ENCODE measurements around the gene NFYC.

DNA sequence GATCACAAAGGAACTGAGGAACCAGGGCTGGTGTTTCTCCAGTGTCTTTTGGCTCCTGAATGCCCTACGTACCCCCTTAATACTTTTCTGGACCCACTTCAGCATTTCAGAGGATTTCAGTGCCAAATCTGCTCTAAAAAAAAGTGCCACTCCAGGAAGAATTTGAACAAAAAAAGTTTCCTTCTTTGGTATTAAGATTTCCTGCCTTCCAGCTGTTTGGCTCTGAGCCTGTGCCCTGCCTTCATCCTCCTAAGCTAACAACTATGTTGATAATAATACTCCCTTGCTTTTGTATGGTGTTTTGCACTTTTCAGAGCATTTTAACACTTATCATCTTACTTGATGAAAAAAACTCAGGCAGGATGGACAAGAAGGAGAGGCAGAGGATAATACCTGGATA is 15.0 kb upstream of the NFYC start:
- TF ChIP-seq, protein P1, sequence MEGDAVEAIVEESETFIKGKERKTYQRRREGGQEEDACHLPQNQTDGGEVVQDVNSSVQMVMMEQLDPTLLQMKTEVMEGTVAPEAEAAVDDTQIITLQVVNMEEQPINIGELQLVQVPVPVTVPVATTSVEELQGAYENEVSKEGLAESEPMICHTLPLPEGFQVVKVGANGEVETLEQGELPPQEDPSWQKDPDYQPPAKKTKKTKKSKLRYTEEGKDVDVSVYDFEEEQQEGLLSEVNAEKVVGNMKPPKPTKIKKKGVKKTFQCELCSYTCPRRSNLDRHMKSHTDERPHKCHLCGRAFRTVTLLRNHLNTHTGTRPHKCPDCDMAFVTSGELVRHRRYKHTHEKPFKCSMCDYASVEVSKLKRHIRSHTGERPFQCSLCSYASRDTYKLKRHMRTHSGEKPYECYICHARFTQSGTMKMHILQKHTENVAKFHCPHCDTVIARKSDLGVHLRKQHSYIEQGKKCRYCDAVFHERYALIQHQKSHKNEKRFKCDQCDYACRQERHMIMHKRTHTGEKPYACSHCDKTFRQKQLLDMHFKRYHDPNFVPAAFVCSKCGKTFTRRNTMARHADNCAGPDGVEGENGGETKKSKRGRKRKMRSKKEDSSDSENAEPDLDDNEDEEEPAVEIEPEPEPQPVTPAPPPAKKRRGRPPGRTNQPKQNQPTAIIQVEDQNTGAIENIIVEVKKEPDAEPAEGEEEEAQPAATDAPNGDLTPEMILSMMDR (conservative IDR thresholded peaks at IDR 0.05; ENCODE audit: low read depth in 2 of 2) = no peak
- no peak for TF ChIP-seq EZH2 (IDR thresholded peaks at IDR 0.05; ENCODE audit: low read depth, unreplicated experiment)

Measured in GM23338 (cell line).